Uterus (tissue), 4 donors: ENCODE measurements around the gene CFAP53. TPM values are rescaled to one million over a fixed set of nuclear protein-coding genes. Genes with fewer than 3 reads are reported as not detected.
"Not testable (repeated sequence)": the region's sequence is repeated elsewhere in the genome, so short reads cannot be mapped to it uniquely, and the experiment has no call there.

Experiments used
- DNase-seq, 2 donors: peaks; one replicate each; pipeline ENCODE4 v3.0.0-alpha.2; 2019 to 2020
- H3K27ac ChIP-seq, 2 donors: fragments of 200-600 bp; sonication (generic); 1 replicate in 1 of 2; 2 replicates in 1 of 2; pipeline ENCODE4 v1.5.1; 2016 to 2018
- H3K27me3 ChIP-seq, 2 donors: fragments of 200-600 bp; sonication (generic); one replicate each; pipeline ENCODE4 v1.5.1; 2018 to 2019; ENCODE audit warnings: control low read depth in 1 of 2
- H3K36me3 ChIP-seq, 2 donors: fragments of 200-600 bp; sonication (generic); one replicate each; pipeline ENCODE4 v1.5.1; 2019; ENCODE audit warnings: control low read depth in 1 of 2
- H3K4me1 ChIP-seq, 2 donors: fragments of 200-600 bp; sonication (generic); one replicate each; pipeline ENCODE4 v1.5.1; 2018 to 2019; ENCODE audit warnings: control low read depth in 1 of 2
- H3K4me3 ChIP-seq, 2 donors: fragments of 200-600 bp; sonication (generic); 1 replicate in 1 of 2; 2 replicates in 1 of 2; pipeline ENCODE4 v1.5.1; 2018 to 2019; ENCODE audit warnings: mild to moderate bottlenecking in 1 of 2
- H3K9me3 ChIP-seq, 2 donors: fragments of 200-600 bp; sonication (generic); one replicate each; pipeline ENCODE4 v1.5.1; 2019; ENCODE audit warnings: control low read depth in 1 of 2
- CTCF ChIP-seq, 4 experiments: fragments of 200-600 bp in 2 of 4; fragments of 450-650 bp in 2 of 4; sonication (generic) in 2 of 4; IDR thresholded peaks; one replicate each; pipeline ENCODE4 v1.5.1; 2016 to 2019; ENCODE audit warnings: antibody characterized with exemption in 4 of 4, mild to moderate bottlenecking in 2 of 4, moderate library complexity in 1 of 4
- POLR2A ChIP-seq, 2 donors: fragments of 450-650 bp; IDR thresholded peaks; one replicate each; pipeline ENCODE4 v1.6.1; 2016; ENCODE audit warnings: antibody characterized with exemption in 2 of 2, mild to moderate bottlenecking in 1 of 2, moderate library complexity in 1 of 2
- intact Hi-C: fragments of 100-400 bp; cut with DNase I; formaldehyde crosslinking; loops from one replicate; pipeline ENCODE4 v1.15.1; 2023; ENCODE audit warnings: low total_unique reads
- total RNA-seq, 4 donors: library from RNA; depleted of rRNA in 3 of 4; stranded (reverse); fragments of >200 nt in 3 of 4; gene quantifications; one replicate each; pipeline versions ENCODE4 v1.1.0 to v1.2.4, GENCODE V29; 2014 to 2023
- donor health status: DM: yes; HTN: yes; CAD: no.

Gene CFAP53
- total RNA-seq, 4 donors from 2014 or later, result 0.95 to 1.1 TPM; not detected in 2

- H3K9me3 ChIP-seq, result no peaks in the 10 kb centered on the region
- TF ChIP-seq POLR2A (IDR thresholded peaks at IDR 0.05) (no peak), CTCF (IDR thresholded peaks at IDR 0.05) (no peak)
- no peak overlapping the region for H3K4me3 ChIP-seq
- DNase-seq, result no peak
- no peaks in the 10 kb centered on the region for H3K27me3 ChIP-seq
- H3K4me1 ChIP-seq, result peaks cover 0 to 4% of the 10 kb centered on the region in 2 donors
- intact Hi-C loops, result no loop called here
- no peaks in the 10 kb centered on the region for H3K36me3 ChIP-seq
- H3K27ac ChIP-seq, result no peak overlapping the region
These were observed 3.3 kb downstream of the CFAP53 start for GRCh38 chr18:50262977-50263376.

DNA sequence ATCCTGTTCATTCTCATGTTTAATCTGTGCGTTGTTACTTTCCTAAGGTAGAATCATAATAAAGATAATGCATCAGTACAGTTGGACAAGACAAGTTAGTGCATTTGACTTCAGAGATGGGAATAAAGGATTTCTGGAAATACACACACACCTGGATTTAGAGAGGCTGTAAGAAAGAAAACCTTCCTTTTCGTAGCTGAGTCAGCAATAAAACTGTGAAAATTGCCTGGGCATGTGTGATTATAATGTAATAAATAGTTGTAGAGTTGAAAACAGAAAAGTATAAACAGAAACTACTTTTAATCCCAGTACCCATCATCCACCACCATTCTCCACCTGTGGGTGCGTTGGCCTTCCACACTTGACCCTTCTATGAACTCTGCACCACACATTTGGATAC, 15.4 kb downstream of the CFAP53 start:
- TF ChIP-seq POLR2A (IDR thresholded peaks at IDR 0.05), result no peak
- no peak for TF ChIP-seq CTCF (IDR thresholded peaks at IDR 0.05)
- intact Hi-C loops, result no loop called here
- no peak overlapping the region for H3K27ac ChIP-seq
- no peak overlapping the region for H3K4me3 ChIP-seq
- no peaks in the 10 kb centered on the region for H3K36me3 ChIP-seq
- no peaks in the 10 kb centered on the region for H3K9me3 ChIP-seq
- H3K4me1 ChIP-seq, result no peaks in the 10 kb centered on the region
- no peaks in the 10 kb centered on the region for H3K27me3 ChIP-seq
- no peak for DNase-seq

DNA sequence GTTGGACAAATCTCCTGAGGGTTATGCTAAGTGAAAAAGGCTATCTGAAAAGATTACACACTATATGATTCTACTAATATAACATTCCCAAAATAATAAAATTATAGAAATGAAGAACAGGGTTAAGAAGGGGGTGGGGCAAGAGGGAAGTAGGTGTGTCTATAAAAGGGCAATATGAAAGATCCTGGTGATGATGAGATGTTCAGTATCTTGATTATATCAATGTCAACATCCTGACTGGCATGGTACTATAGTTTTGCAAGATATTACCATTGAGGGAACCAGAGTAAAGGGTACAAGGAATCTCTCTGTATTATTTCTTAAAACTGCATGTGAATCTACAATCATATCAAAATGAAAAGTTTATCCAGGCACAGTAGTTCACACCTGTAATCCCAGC, 16.7 kb downstream of the CFAP53 start:
- intact Hi-C loops, result no loop called here
- no peak for TF ChIP-seq CTCF (IDR thresholded peaks at IDR 0.05)
- no peak for TF ChIP-seq POLR2A (IDR thresholded peaks at IDR 0.05)
- no peak overlapping the region for H3K4me3 ChIP-seq
- no peaks in the 10 kb centered on the region for H3K27me3 ChIP-seq
- no peak for DNase-seq
- H3K27ac ChIP-seq, result no peak overlapping the region
- H3K36me3 ChIP-seq, result no peaks in the 10 kb centered on the region
- H3K9me3 ChIP-seq, result no peaks in the 10 kb centered on the region
- H3K4me1 ChIP-seq, result no peaks in the 10 kb centered on the region

- no peak for DNase-seq
- H3K27me3 ChIP-seq, result no peaks in the 10 kb centered on the region
- H3K4me3 ChIP-seq, result no peak overlapping the region
- H3K9me3 ChIP-seq, result no peaks in the 10 kb centered on the region
- H3K27ac ChIP-seq, result no peak overlapping the region
- TF ChIP-seq CTCF (IDR thresholded peaks at IDR 0.05) (no peak), POLR2A (IDR thresholded peaks at IDR 0.05) (no peak)
- no peaks in the 10 kb centered on the region for H3K4me1 ChIP-seq
- H3K36me3 ChIP-seq, result no peaks in the 10 kb centered on the region
- intact Hi-C loops, result no loop called here
These were observed 18.7 kb downstream of the CFAP53 start for GRCh38 chr18:50247561-50247960.

DNA sequence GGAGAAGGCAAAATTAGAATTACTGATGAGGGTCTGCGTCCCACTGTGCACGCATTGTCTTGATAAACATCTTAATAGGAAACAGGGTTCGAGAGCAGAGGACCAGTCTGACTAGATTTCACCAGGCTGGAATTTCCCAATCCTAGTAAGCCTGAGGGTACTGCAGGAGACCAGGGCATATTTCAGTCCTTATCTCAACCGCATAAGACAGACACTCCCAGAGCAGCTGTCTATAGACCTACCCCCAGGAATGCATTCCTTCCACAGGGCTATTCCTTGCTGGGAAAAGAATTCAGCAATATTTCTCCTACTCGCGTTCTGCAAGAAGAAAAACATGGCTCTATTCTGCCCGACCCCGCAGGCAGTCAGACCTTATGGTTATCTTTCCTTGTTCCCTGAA, 24.5 kb downstream of the CFAP53 start:
- H3K27ac ChIP-seq, H3K27me3 ChIP-seq, H3K9me3 ChIP-seq, H3K4me1 ChIP-seq, intact Hi-C loops, H3K4me3 ChIP-seq, DNase-seq, H3K36me3 ChIP-seq: not testable (repeated sequence)

GRCh38 chr18:50240080-50240563, 26.2 kb downstream of the CFAP53 start:
- Histone ChIP-seq H3K4me3 (no peak overlapping the region), H3K36me3 (no peaks in the 10 kb centered on the region), H3K27me3 (no peaks in the 10 kb centered on the region), H3K27ac (no peak overlapping the region), H3K9me3 (no peaks in the 10 kb centered on the region), H3K4me1 (no peaks in the 10 kb centered on the region)
- intact Hi-C loops, result no loop called here
- no peak for DNase-seq
- no peak for TF ChIP-seq CTCF (IDR thresholded peaks at IDR 0.05)
- no peak for TF ChIP-seq POLR2A (IDR thresholded peaks at IDR 0.05)
